Nephron progenitor cell (in vitro differentiated cells): ENCODE data around the gene KCNC1.

Experiments used
- DNase-seq: peaks from one replicate; pipeline ENCODE4 v3.0.0; 2021
- H3K27ac Mint-ChIP-seq: 2 replicates; pipeline ENCODE4 v1.8.0; 2021; ENCODE audit warnings: mild to moderate bottlenecking, moderate library complexity, mixed read lengths
- H3K27me3 Mint-ChIP-seq: 2 replicates; pipeline ENCODE4 v1.8.0; 2021; ENCODE audit warnings: mild to moderate bottlenecking, low read depth, mixed read lengths; ENCODE audit not compliant: poor library complexity
- H3K36me3 Mint-ChIP-seq: 2 replicates; pipeline ENCODE4 v1.8.0; 2021; ENCODE audit warnings: low read depth, mixed read lengths
- H3K4me1 Mint-ChIP-seq: 2 replicates; pipeline ENCODE4 v1.8.0; 2021; ENCODE audit warnings: mixed read lengths
- H3K4me3 Mint-ChIP-seq: 2 replicates; pipeline ENCODE4 v1.8.0; 2021; ENCODE audit warnings: mild to moderate bottlenecking, moderate library complexity, mixed read lengths
- H3K9me3 Mint-ChIP-seq: 2 replicates; pipeline ENCODE4 v1.8.0; 2021; ENCODE audit warnings: mild to moderate bottlenecking, moderate library complexity, mixed read lengths
- CTCF ChIP-seq: fragments of 200-600 bp; sonication (generic); IDR thresholded peaks from 2 replicates; pipeline ENCODE4 v1.5.0; 2021; ENCODE audit warnings: antibody characterized with exemption

KCNC1 gene

GRCh38 chr11:17734418-17734911 is at the start of gene KCNC1:
Gene KCNC1, plus strand, starts transcription at chr11:17734781. Its CDS starts 1,222 bp downstream, at chr11:17736003.
- Mint-ChIP-seq H3K9me3 (no peaks in the 10 kb centered on the region), H3K27ac (no peak within 1 kb of the TSS), H3K27me3 (peaks cover 66% of the 10 kb centered on the region), H3K4me3 (peak within 1 kb of the TSS; percentile 87), H3K36me3 (no peaks in the 10 kb centered on the region), H3K4me1 (peaks cover 26% of the 10 kb centered on the region)
- peak; percentile 68 for DNase-seq
- TF ChIP-seq CTCF, result no peak

- peaks cover 14% of the 10 kb centered on the region for H3K4me1 Mint-ChIP-seq
- no peak overlapping the region for H3K4me3 Mint-ChIP-seq
- DNase-seq, result peak; percentile 60
- H3K27ac Mint-ChIP-seq, result no peak overlapping the region
- no peaks in the 10 kb centered on the region for H3K36me3 Mint-ChIP-seq
- peaks cover 38% of the 10 kb centered on the region for H3K27me3 Mint-ChIP-seq
- peaks cover 3% of the 10 kb centered on the region for H3K9me3 Mint-ChIP-seq
- TF ChIP-seq CTCF, result no peak
Measured at GRCh38 chr11:17686231-17686980, 48.2 kb upstream of the KCNC1 start.

- peaks cover 3% of the 10 kb centered on the region for H3K9me3 Mint-ChIP-seq
- H3K4me1 Mint-ChIP-seq, result peaks cover 14% of the 10 kb centered on the region
- H3K27ac Mint-ChIP-seq, result no peak overlapping the region
- H3K27me3 Mint-ChIP-seq, result peaks cover 46% of the 10 kb centered on the region
- no peak overlapping the region for H3K4me3 Mint-ChIP-seq
- no peak for DNase-seq
- no peak for TF ChIP-seq CTCF
- no peaks in the 10 kb centered on the region for H3K36me3 Mint-ChIP-seq
Measured at GRCh38 chr11:17687946-17688670, 46.5 kb upstream of the KCNC1 start.

- Mint-ChIP-seq H3K27me3 (peaks cover 56% of the 10 kb centered on the region), H3K4me3 (no peak overlapping the region), H3K36me3 (no peaks in the 10 kb centered on the region), H3K4me1 (peaks cover 10% of the 10 kb centered on the region), H3K27ac (no peak overlapping the region), H3K9me3 (no peaks in the 10 kb centered on the region)
- TF ChIP-seq CTCF, result no peak
- DNase-seq, result no peak
Measured at GRCh38 chr11:17691550-17691949, 43.0 kb upstream of the KCNC1 start.

GRCh38 chr11:17691976-17692375 is 42.6 kb upstream of the KCNC1 start:
- H3K9me3 Mint-ChIP-seq, result no peaks in the 10 kb centered on the region
- H3K27me3 Mint-ChIP-seq, result peaks cover 60% of the 10 kb centered on the region
- no peak overlapping the region for H3K27ac Mint-ChIP-seq
- no peak for DNase-seq
- peaks cover 6% of the 10 kb centered on the region for H3K4me1 Mint-ChIP-seq
- TF ChIP-seq CTCF, result no peak
- H3K4me3 Mint-ChIP-seq, result no peak overlapping the region
- H3K36me3 Mint-ChIP-seq, result no peaks in the 10 kb centered on the region
